Gastrocnemius medialis (tissue), 4 donors: Measurements from ENCODE around the gene CPSF4L. TPM values are rescaled to one million over a fixed set of nuclear protein-coding genes. Genes with fewer than 3 reads are reported as not detected.
A peak's percentile ranks its signal among the peaks of the same experiment; 100 is the strongest.

Source experiments
- ATAC-seq, 2 donors: fragments of 150-250 bp; one replicate each; pipeline ENCODE4 v1.9.1; 2016
- DNase-seq, 2 donors: peaks; one replicate each; pipeline ENCODE4 v3.0.0-alpha.2; 2019
- H3K27ac ChIP-seq, 4 donors: fragments of 200-600 bp; sonication (generic); 1 replicate in 1 of 4; 2 replicates in 3 of 4; pipeline ENCODE4 v1.5.1; 2016 to 2018; ENCODE audit warnings: mild to moderate bottlenecking in 2 of 4, moderate library complexity in 1 of 4
- H3K27me3 ChIP-seq, 3 donors: fragments of 200-600 bp; sonication (generic) in 2 of 3; 1 replicate in 1 of 3; 2 replicates in 2 of 3; pipeline versions ENCODE4 v1.5.1 to v1.6.0; 2016 to 2019; ENCODE audit warnings: mild to moderate bottlenecking in 1 of 3, moderate library complexity in 1 of 3
- H3K36me3 ChIP-seq, 2 donors: fragments of 200-600 bp; sonication (generic) in 1 of 2; one replicate each; pipeline ENCODE4 v1.5.1; 2017 to 2018
- H3K4me1 ChIP-seq, 2 donors: fragments of 200-600 bp; sonication (generic) in 1 of 2; one replicate each; pipeline ENCODE4 v1.5.1; 2016 to 2017; ENCODE audit warnings: mild to moderate bottlenecking in 2 of 2
- H3K4me3 ChIP-seq, 4 donors: fragments of 200-600 bp; sonication (generic) in 3 of 4; 1 replicate in 1 of 4; 2 replicates in 3 of 4; pipeline ENCODE4 v1.5.1; 2016 to 2019; ENCODE audit warnings: mild to moderate bottlenecking in 2 of 4
- H3K9me3 ChIP-seq, 3 donors: fragments of 200-600 bp; sonication (generic) in 2 of 3; 1 replicate in 1 of 3; 2 replicates in 2 of 3; pipeline ENCODE4 v1.5.1; 2016 to 2019
- POLR2A ChIP-seq, 2 donors: fragments of 450-650 bp; IDR thresholded peaks; one replicate each; pipeline ENCODE4 v1.6.1; 2017; ENCODE audit warnings: antibody characterized with exemption in 2 of 2, mild to moderate bottlenecking in 2 of 2, moderate library complexity in 2 of 2
- in situ Hi-C, 4 donors: fragments of 200-750 bp; cut with MboI; loops; one replicate each; pipeline versions ENCODE4 v1.15.0 to v1.8.0; 2017; ENCODE audit warnings: low sequenced_read_pairs in 4 of 4
- intact Hi-C: fragments of 100-400 bp; cut with DNase I; formaldehyde crosslinking; loops from one replicate; pipeline ENCODE4 v1.15.1; 2023; ENCODE audit warnings: low total_unique reads
- total RNA-seq, 4 donors: library from RNA; depleted of rRNA; stranded (reverse); fragments of >200 nt; gene quantifications; one replicate each; pipeline versions ENCODE4 v1.1.0 to v1.2.3, GENCODE V29; 2016
- TF ChIP-seq, protein P1 (sequence below), 5 experiments: fragments of 450-650 bp in 3 of 5; fragments of 200-600 bp in 2 of 5; sonication (generic) in 2 of 5; IDR thresholded peaks in 4 of 5; conservative IDR thresholded peaks in 1 of 5; 1 replicate in 4 of 5; 2 replicates in 1 of 5; pipeline ENCODE4 v1.5.1; 2016 to 2019; ENCODE audit warnings: antibody characterized with exemption in 5 of 5, mild to moderate bottlenecking in 3 of 5, moderate library complexity in 3 of 5

The CPSF4L gene
- total RNA-seq, 4 donors from 2014 or later: not detected

DNA sequence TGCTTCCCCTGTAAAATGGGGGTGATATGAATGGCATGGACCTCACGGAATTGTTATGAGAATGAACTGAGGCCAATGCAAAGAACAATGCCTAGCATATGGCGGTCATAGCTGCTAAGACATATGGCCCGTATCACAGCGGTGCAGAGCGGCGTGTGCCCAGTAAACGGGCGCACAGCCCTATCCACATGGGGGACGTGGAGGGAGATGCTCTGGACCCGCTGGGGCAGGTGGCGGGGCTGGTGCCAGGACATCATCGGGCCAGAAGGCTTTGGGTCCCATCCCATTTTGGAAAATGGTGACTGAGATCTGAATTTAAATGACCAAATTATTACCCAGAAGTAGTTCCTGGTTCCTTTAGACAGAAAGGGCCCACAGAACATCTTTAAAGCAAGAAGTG lies 18.5 kb upstream of the CPSF4L start:
- Histone ChIP-seq H3K27me3 (no peaks in the 10 kb centered on the region), H3K9me3 (no peaks in the 10 kb centered on the region), H3K4me1 (peaks cover 26 to 31% of the 10 kb centered on the region in 2 donors), H3K27ac (peak overlapping the region in 3 of 4 donors; percentile 29 to 68 (median 60)), H3K4me3 (no peak overlapping the region), H3K36me3 (peaks cover 0 to 9% of the 10 kb centered on the region in 2 donors)
- intact Hi-C loops (no loop called here), in situ Hi-C loops (no loop called here)
- DNase-seq (no peak), ATAC-seq (no peak)
- TF ChIP-seq, protein P1, sequence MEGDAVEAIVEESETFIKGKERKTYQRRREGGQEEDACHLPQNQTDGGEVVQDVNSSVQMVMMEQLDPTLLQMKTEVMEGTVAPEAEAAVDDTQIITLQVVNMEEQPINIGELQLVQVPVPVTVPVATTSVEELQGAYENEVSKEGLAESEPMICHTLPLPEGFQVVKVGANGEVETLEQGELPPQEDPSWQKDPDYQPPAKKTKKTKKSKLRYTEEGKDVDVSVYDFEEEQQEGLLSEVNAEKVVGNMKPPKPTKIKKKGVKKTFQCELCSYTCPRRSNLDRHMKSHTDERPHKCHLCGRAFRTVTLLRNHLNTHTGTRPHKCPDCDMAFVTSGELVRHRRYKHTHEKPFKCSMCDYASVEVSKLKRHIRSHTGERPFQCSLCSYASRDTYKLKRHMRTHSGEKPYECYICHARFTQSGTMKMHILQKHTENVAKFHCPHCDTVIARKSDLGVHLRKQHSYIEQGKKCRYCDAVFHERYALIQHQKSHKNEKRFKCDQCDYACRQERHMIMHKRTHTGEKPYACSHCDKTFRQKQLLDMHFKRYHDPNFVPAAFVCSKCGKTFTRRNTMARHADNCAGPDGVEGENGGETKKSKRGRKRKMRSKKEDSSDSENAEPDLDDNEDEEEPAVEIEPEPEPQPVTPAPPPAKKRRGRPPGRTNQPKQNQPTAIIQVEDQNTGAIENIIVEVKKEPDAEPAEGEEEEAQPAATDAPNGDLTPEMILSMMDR (IDR thresholded peaks at IDR 0.05 in 4 of 5, conservative IDR thresholded peaks at IDR 0.05 in 1 of 5): no peak
- TF ChIP-seq POLR2A (IDR thresholded peaks at IDR 0.05): no peak

DNA sequence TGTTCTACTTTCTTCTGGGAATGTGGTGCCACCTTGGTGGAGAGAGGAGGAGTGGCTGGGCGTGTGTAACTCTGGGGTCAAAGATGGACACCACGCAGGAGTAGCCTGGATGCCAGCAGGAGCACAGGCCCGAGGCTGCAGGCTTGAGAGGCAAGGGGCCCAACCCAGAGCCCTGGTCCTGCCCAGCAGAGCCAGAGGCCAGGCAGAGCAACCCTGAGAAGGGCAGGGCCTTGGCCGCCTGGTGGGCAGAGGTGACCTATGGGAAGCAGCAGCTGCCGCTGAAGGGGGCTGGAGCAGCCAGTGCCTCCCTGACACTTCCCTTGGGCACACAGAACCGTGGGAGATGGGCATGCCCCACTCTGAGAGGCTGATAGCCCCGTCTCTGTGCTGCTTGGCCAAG lies 18.0 kb upstream of the CPSF4L start:
- no peaks in the 10 kb centered on the region for H3K9me3 ChIP-seq
- TF ChIP-seq, protein P1 (IDR thresholded peaks at IDR 0.05 in 4 of 5, conservative IDR thresholded peaks at IDR 0.05 in 1 of 5): no peak
- TF ChIP-seq POLR2A (IDR thresholded peaks at IDR 0.05): no peak
- H3K27ac ChIP-seq: peak overlapping the region; percentile 29 to 80 (median 64)
- no peak overlapping the region for H3K4me3 ChIP-seq
- no peaks in the 10 kb centered on the region for H3K27me3 ChIP-seq
- intact Hi-C loops (no loop called here), in situ Hi-C loops (no loop called here)
- ATAC-seq (no peak), DNase-seq (no peak)
- H3K36me3 ChIP-seq: peaks cover 0 to 4% of the 10 kb centered on the region in 2 donors
- peaks cover 26 to 27% of the 10 kb centered on the region in 2 donors for H3K4me1 ChIP-seq

DNA sequence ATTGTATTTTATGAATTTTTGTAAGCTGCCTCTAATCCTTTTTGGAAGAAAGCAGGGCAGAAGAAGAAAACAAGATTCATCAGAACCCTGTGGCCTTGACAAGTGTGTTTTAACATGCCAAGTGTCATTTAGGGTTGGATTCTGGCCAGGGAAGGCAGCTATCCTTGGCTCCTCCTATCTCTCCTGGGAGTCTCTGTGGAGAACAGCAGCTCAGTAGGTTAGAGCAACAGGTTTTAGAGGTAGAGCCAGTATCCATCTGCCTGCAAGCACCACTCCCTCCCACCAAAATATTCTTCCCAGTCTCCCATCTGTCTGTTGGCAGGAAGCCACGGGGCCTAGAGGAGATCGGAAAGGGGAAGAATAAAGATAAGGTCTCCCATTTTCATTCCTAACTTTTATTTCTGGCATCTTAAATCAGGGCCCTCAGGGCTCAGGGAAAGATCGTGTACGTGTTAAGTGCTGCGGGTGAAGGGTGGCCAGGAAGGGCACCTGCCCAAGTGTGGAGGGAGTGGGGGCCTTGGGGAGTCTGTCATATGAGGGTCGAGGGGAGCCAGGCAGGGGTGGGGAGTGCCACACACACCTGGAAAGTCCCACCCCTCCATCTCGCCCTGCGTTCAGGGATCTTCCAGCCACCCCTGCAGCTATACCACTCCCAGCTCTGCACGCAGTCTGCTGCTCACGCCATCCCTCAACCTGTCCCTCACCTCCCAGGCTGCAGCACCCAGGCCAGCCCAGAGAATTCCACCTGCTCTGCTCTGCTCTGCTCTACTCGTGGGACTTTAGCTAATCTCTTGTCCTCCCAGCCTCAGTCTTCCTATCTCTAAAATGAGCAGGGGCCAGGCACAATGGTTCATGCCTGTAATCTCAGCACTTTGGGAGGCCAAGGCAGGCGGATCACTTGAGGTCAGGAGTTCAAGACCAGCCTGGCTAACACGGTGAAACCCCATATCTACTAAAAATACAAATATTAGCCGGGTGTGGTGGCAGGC lies 17.1 kb upstream of the CPSF4L start:
- in situ Hi-C loops: no loop called here

DNA sequence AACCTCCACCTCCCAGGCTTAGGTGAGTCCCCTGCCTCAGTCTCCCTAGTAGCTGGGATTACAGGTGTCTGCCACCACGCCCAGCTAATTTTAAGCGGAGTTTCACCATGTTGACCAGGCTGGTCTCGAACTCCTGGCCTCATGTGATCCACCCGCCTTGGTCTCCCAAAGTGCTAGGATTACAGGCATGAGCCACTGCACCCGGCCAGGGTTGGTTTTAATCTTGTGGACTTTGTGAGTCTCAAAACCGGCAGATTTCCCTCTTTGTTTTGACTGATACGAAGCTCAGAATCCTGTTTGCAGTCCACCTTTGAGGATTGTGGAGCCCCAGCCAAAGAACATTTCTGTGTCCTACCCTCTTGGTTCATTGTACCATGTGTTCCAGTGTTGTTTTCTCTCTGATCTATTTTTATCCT lies 16.4 kb upstream of the CPSF4L start:
- no peak overlapping the region for H3K4me3 ChIP-seq
- no peaks in the 10 kb centered on the region for H3K27me3 ChIP-seq
- H3K27ac ChIP-seq: peak overlapping the region; percentile 60 to 80 (median 68)
- no peak for TF ChIP-seq POLR2A (IDR thresholded peaks at IDR 0.05)
- TF ChIP-seq, protein P1 (IDR thresholded peaks at IDR 0.05 in 4 of 5, conservative IDR thresholded peaks at IDR 0.05 in 1 of 5): no peak
- intact Hi-C loops: no loop called here
- H3K4me1 ChIP-seq: peaks cover 22 to 24% of the 10 kb centered on the region in 2 donors
- H3K9me3 ChIP-seq: no peaks in the 10 kb centered on the region
- DNase-seq: no peak
- peak; percentile 80 to 95 for ATAC-seq
- no peaks in the 10 kb centered on the region for H3K36me3 ChIP-seq
- in situ Hi-C loops: no loop called here

More for the DNA sequence above, 17.1 kb upstream of the CPSF4L start:
- Histone ChIP-seq H3K4me1 (peaks cover 22 to 27% of the 10 kb centered on the region in 2 donors), H3K9me3 (no peaks in the 10 kb centered on the region), H3K4me3 (no peak overlapping the region), H3K27ac (peak overlapping the region; percentile 60 to 80 (median 68)), H3K36me3 (no peaks in the 10 kb centered on the region), H3K27me3 (no peaks in the 10 kb centered on the region)
- DNase-seq (peak in 1 of 2 donors; percentile 51), ATAC-seq (peak; percentile 69 to 73)
- intact Hi-C loops: no loop called here
- TF ChIP-seq POLR2A (IDR thresholded peaks at IDR 0.05): no peak
- TF ChIP-seq, protein P1 (IDR thresholded peaks at IDR 0.05 in 4 of 5, conservative IDR thresholded peaks at IDR 0.05 in 1 of 5): no peak
